Subcutaneous abdominal adipose tissue (tissue), 5 donors: Measurements from ENCODE around the gene PLEKHG2.
A peak's percentile ranks its signal among the peaks of the same experiment; 100 is the strongest.

Experiments used
- H3K27ac ChIP-seq: one replicate; pipeline ENCODE4 v1.7.0; 2013; ENCODE audit warnings: low read depth, mild to moderate bottlenecking, inconsistent platforms, low read length, moderate library complexity
- H3K27me3 ChIP-seq, 5 donors: one replicate each; pipeline ENCODE4 v1.7.0; 2013; ENCODE audit warnings: low read length in 5 of 5, inconsistent platforms in 1 of 5; ENCODE audit not compliant: control insufficient read depth in 5 of 5, insufficient read depth in 4 of 5
- H3K36me3 ChIP-seq, 5 donors: one replicate each; pipeline ENCODE4 v1.7.0; 2013; ENCODE audit warnings: low read length in 5 of 5; ENCODE audit not compliant: control insufficient read depth in 5 of 5, insufficient read depth in 5 of 5
- H3K4me1 ChIP-seq, 5 donors: one replicate each; pipeline ENCODE4 v1.7.0; 2013; ENCODE audit warnings: low read length in 5 of 5, mild to moderate bottlenecking in 3 of 5, moderate library complexity in 1 of 5; ENCODE audit not compliant: control insufficient read depth in 5 of 5, insufficient read depth in 5 of 5
- H3K4me3 ChIP-seq, 5 donors: one replicate each; pipeline ENCODE4 v1.7.0; 2013; ENCODE audit warnings: low read length in 5 of 5, low read depth in 1 of 5
- H3K9ac ChIP-seq, 5 donors: one replicate each; pipeline ENCODE4 v1.7.0; 2013; ENCODE audit warnings: low read length in 5 of 5, mild to moderate bottlenecking in 4 of 5, moderate library complexity in 3 of 5
- H3K9me3 ChIP-seq, 5 donors: one replicate each; pipeline ENCODE4 v1.7.0; 2013; ENCODE audit warnings: low read length in 5 of 5; ENCODE audit not compliant: control insufficient read depth in 5 of 5
- donor health status: healthy.
- donor health status: healthy.
- donor health status: healthy.
- donor health status: healthy.
- donor health status: healthy.

PLEKHG2 gene

GRCh38 chr19:39420769-39421168, 8.3 kb downstream of the PLEKHG2 start:
- no peak overlapping the region for H3K27ac ChIP-seq
- no peaks in the 10 kb centered on the region for H3K27me3 ChIP-seq
- no peak overlapping the region for H3K9ac ChIP-seq
- no peaks in the 10 kb centered on the region for H3K9me3 ChIP-seq
- peaks cover 0 to 5% (median 4%) of the 10 kb centered on the region in 5 donors for H3K4me1 ChIP-seq
- H3K4me3 ChIP-seq = no peak overlapping the region
- H3K36me3 ChIP-seq = peaks cover 0 to 84% (median 59%) of the 10 kb centered on the region in 5 donors

- Histone ChIP-seq H3K27ac (no peak overlapping the region), H3K9ac (no peak overlapping the region), H3K36me3 (peaks cover 0 to 71% (median 54%) of the 10 kb centered on the region in 5 donors), H3K9me3 (no peaks in the 10 kb centered on the region), H3K4me3 (no peak overlapping the region), H3K27me3 (no peaks in the 10 kb centered on the region), H3K4me1 (no peaks in the 10 kb centered on the region)
Observed at GRCh38 chr19:39422020-39422419, 9.6 kb downstream of the PLEKHG2 start.

GRCh38 chr19:39423258-39424086, 11.0 kb downstream of the PLEKHG2 start:
- H3K4me1 ChIP-seq = peaks cover under 1 to 8% (median 5%) of the 10 kb centered on the region in 5 donors
- peaks cover 0 to 59% (median 48%) of the 10 kb centered on the region in 5 donors for H3K36me3 ChIP-seq
- no peaks in the 10 kb centered on the region for H3K27me3 ChIP-seq

GRCh38 chr19:39424934-39425333, 12.5 kb downstream of the PLEKHG2 start:
- H3K27ac ChIP-seq = no peak overlapping the region
- H3K27me3 ChIP-seq = no peaks in the 10 kb centered on the region
- H3K9me3 ChIP-seq = no peaks in the 10 kb centered on the region
- H3K4me1 ChIP-seq = peaks cover 4 to 14% (median 10%) of the 10 kb centered on the region in 5 donors
- H3K4me3 ChIP-seq = no peak overlapping the region
- H3K36me3 ChIP-seq = peaks cover 0 to 50% (median 41%) of the 10 kb centered on the region in 5 donors
- no peak overlapping the region for H3K9ac ChIP-seq

More at GRCh38 chr19:39423258-39424086, 11.0 kb downstream of the PLEKHG2 start:
- Histone ChIP-seq H3K9me3 (no peaks in the 10 kb centered on the region), H3K27ac (no peak overlapping the region), H3K9ac (no peak overlapping the region), H3K4me3 (no peak overlapping the region)

GRCh38 chr19:39425744-39426143, 13.3 kb downstream of the PLEKHG2 start:
- H3K36me3 ChIP-seq = peaks cover 0 to 42% (median 34%) of the 10 kb centered on the region in 5 donors
- H3K27ac ChIP-seq = no peak overlapping the region
- H3K27me3 ChIP-seq = no peaks in the 10 kb centered on the region
- H3K4me1 ChIP-seq = peaks cover 4 to 18% (median 13%) of the 10 kb centered on the region in 5 donors
- no peak overlapping the region for H3K9ac ChIP-seq
- no peaks in the 10 kb centered on the region for H3K9me3 ChIP-seq
- H3K4me3 ChIP-seq = no peak overlapping the region

GRCh38 chr19:39426170-39426569, 13.7 kb downstream of the PLEKHG2 start:
- peaks cover 0 to 37% (median 30%) of the 10 kb centered on the region in 5 donors for H3K36me3 ChIP-seq
- no peak overlapping the region for H3K4me3 ChIP-seq
- peaks cover 4 to 22% (median 14%) of the 10 kb centered on the region in 5 donors for H3K4me1 ChIP-seq
- no peaks in the 10 kb centered on the region for H3K27me3 ChIP-seq
- H3K9ac ChIP-seq = no peak overlapping the region
- no peak overlapping the region for H3K27ac ChIP-seq
- no peaks in the 10 kb centered on the region for H3K9me3 ChIP-seq

GRCh38 chr19:39427707-39428106, 15.2 kb downstream of the PLEKHG2 start:
- Histone ChIP-seq H3K27ac (no peak overlapping the region), H3K9me3 (no peaks in the 10 kb centered on the region), H3K9ac (no peak overlapping the region), H3K36me3 (peaks cover 0 to 34% (median 24%) of the 10 kb centered on the region in 5 donors), H3K4me1 (peaks cover 4 to 24% (median 14%) of the 10 kb centered on the region in 5 donors), H3K4me3 (no peak overlapping the region), H3K27me3 (no peaks in the 10 kb centered on the region)

GRCh38 chr19:39428283-39429112, 16.0 kb downstream of the PLEKHG2 start:
- H3K36me3 ChIP-seq = peaks cover 0 to 34% (median 24%) of the 10 kb centered on the region in 5 donors
- H3K4me3 ChIP-seq = peak overlapping the region in 2 of 5 donors; percentile 4 to 22
- H3K9me3 ChIP-seq = no peaks in the 10 kb centered on the region
- H3K27me3 ChIP-seq = no peaks in the 10 kb centered on the region
- H3K4me1 ChIP-seq = peaks cover 4 to 25% (median 14%) of the 10 kb centered on the region in 5 donors
- H3K9ac ChIP-seq = peak overlapping the region in 2 of 5 donors; percentile 63 to 64
- peak overlapping the region; percentile 23 for H3K27ac ChIP-seq

GRCh38 chr19:39430675-39431593, 18.5 kb downstream of the PLEKHG2 start:
- H3K9me3 ChIP-seq = no peaks in the 10 kb centered on the region
- peak overlapping the region; percentile 67 for H3K27ac ChIP-seq
- no peaks in the 10 kb centered on the region for H3K27me3 ChIP-seq
- H3K4me1 ChIP-seq = peaks cover 8 to 45% (median 35%) of the 10 kb centered on the region in 5 donors
- H3K36me3 ChIP-seq = peaks cover 0 to 30% (median 24%) of the 10 kb centered on the region in 5 donors
- H3K9ac ChIP-seq = peak overlapping the region in 2 of 5 donors; percentile 8 to 61
- H3K4me3 ChIP-seq = peak overlapping the region in 4 of 5 donors; percentile 28 to 38 (median 38)
